ENCODE data around the gene CDH23. TPM values are rescaled to one million over a fixed set of nuclear protein-coding genes. Genes with fewer than 3 reads are reported as not detected.

The CDH23 gene
- total RNA-seq, 1 experiment from 2014 or later: 0.07 TPM

- peaks cover 98% of the 10 kb centered on the region for H3K27me3 Mint-ChIP-seq (ENCODE audit: unreplicated experiment)
- no peak overlapping the region for H3K4me3 Mint-ChIP-seq (ENCODE audit: low read depth, unreplicated experiment)
- BruUV-seq (replicated peaks): no TSS peak
- H3K27ac Mint-ChIP-seq (ENCODE audit: unreplicated experiment): no peak overlapping the region
- CTCF ChIA-PET: no interaction called here
- no peaks in the 10 kb centered on the region for H3K4me1 Mint-ChIP-seq (ENCODE audit: low read depth, unreplicated experiment)
- H3K9me3 Mint-ChIP-seq (ENCODE audit: low read depth, unreplicated experiment): no peaks in the 10 kb centered on the region
- H3K36me3 Mint-ChIP-seq (ENCODE audit: insufficient read depth, unreplicated experiment): no peaks in the 10 kb centered on the region
- no peak for TF ChIP-seq CTCF (IDR thresholded peaks at IDR 0.05; ENCODE audit: unreplicated experiment)
- intact Hi-C loops (cut with micrococcal nuclease; ENCODE audit: unreplicated experiment): no loop called here
- no peak for DNase-seq
These were observed 58.3 kb downstream of the CDH23 start for GRCh38 chr10:71455035-71455434.

GRCh38 chr10:71456631-71457030, 59.9 kb downstream of the CDH23 start:
- Mint-ChIP-seq H3K4me3 (ENCODE audit: low read depth, unreplicated experiment) (no peak overlapping the region), H3K27ac (ENCODE audit: unreplicated experiment) (no peak overlapping the region), H3K27me3 (ENCODE audit: unreplicated experiment) (peaks cover 98% of the 10 kb centered on the region), H3K9me3 (ENCODE audit: low read depth, unreplicated experiment) (no peaks in the 10 kb centered on the region), H3K36me3 (ENCODE audit: insufficient read depth, unreplicated experiment) (no peaks in the 10 kb centered on the region), H3K4me1 (ENCODE audit: low read depth, unreplicated experiment) (no peaks in the 10 kb centered on the region)
- CTCF ChIA-PET: interaction anchor here (1.1 kb wide), 1 partner anchor 53 kb away, joined by 3 read pairs; no protein-coding TSS in a partner anchor
- no TSS peak for BruUV-seq (replicated peaks)
- no peak for TF ChIP-seq CTCF (IDR thresholded peaks at IDR 0.05; ENCODE audit: unreplicated experiment)
- intact Hi-C loops (cut with micrococcal nuclease; ENCODE audit: unreplicated experiment): no loop called here
- no peak for DNase-seq

- H3K27ac Mint-ChIP-seq (ENCODE audit: unreplicated experiment): no peak overlapping the region
- BruUV-seq (replicated peaks): no TSS peak
These were observed 61.2 kb downstream of the CDH23 start for GRCh38 chr10:71457908-71458307.

GRCh38 chr10:71458387-71458786, 61.7 kb downstream of the CDH23 start:
- TF ChIP-seq CTCF (IDR thresholded peaks at IDR 0.05; ENCODE audit: unreplicated experiment): no peak
- Mint-ChIP-seq H3K27ac (ENCODE audit: unreplicated experiment) (no peak overlapping the region), H3K36me3 (ENCODE audit: insufficient read depth, unreplicated experiment) (no peaks in the 10 kb centered on the region), H3K27me3 (ENCODE audit: unreplicated experiment) (peaks cover 98% of the 10 kb centered on the region), H3K9me3 (ENCODE audit: low read depth, unreplicated experiment) (no peaks in the 10 kb centered on the region), H3K4me3 (ENCODE audit: low read depth, unreplicated experiment) (no peak overlapping the region), H3K4me1 (ENCODE audit: low read depth, unreplicated experiment) (no peaks in the 10 kb centered on the region)
- CTCF ChIA-PET: interaction anchor here (0.7 kb wide), 1 partner anchor 86 kb away, joined by 5 read pairs; no protein-coding TSS in a partner anchor
- intact Hi-C loops (cut with micrococcal nuclease; ENCODE audit: unreplicated experiment): no loop called here
- no TSS peak for BruUV-seq (replicated peaks)
- no peak for DNase-seq

More at GRCh38 chr10:71457908-71458307, 61.2 kb downstream of the CDH23 start:
- intact Hi-C loops (cut with micrococcal nuclease; ENCODE audit: unreplicated experiment): no loop called here
- DNase-seq: no peak
- CTCF ChIA-PET: interaction anchor here (1.1 kb wide), 1 partner anchor 54 kb away, joined by 3 read pairs; no protein-coding TSS in a partner anchor
- Mint-ChIP-seq H3K4me3 (ENCODE audit: low read depth, unreplicated experiment) (no peak overlapping the region), H3K27me3 (ENCODE audit: unreplicated experiment) (peaks cover 98% of the 10 kb centered on the region), H3K9me3 (ENCODE audit: low read depth, unreplicated experiment) (no peaks in the 10 kb centered on the region), H3K4me1 (ENCODE audit: low read depth, unreplicated experiment) (no peaks in the 10 kb centered on the region), H3K36me3 (ENCODE audit: insufficient read depth, unreplicated experiment) (no peaks in the 10 kb centered on the region)
- TF ChIP-seq CTCF (IDR thresholded peaks at IDR 0.05; ENCODE audit: unreplicated experiment): no peak
